ENCODE measurements around the gene PBX3. TPM values are rescaled to one million over a fixed set of nuclear protein-coding genes. Genes with fewer than 3 reads are reported as not detected.
A peak's percentile ranks its signal among the peaks of the same experiment; 100 is the strongest.

The PBX3 gene
- total RNA-seq, 1 donor from 2014 or later: 82.3 TPM

DNA sequence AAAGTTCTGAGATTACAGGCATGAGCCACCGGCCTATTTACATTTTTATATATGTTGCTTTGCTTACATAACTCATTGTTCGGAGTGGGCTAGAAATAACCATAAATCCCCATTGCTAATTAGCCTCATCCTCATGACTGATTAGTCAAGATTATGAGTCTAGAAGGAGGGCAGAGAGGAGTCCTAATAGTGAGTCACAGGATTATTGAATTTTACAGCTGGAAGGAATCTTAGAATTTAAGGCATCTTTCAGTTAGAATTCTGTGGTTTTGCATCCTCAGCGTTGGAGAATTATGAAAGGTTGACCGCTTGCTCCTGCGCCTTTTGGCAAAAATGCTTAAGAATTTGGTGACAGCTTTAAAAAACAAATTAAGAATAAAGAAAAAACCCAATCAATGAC is 2.6 kb upstream of the PBX3 start:
- Histone ChIP-seq H3K4me3 (no peak overlapping the region), H3K36me3 (no peaks in the 10 kb centered on the region), H3K9me3 (no peaks in the 10 kb centered on the region), H3K27me3 (no peaks in the 10 kb centered on the region), H3K4me1 (peaks cover 12% of the 10 kb centered on the region), H3K27ac (no peak overlapping the region)
- DNase-seq (ENCODE audit: extremely low spot score in 2 of 2): no peak
- intact Hi-C loops (cut with DNase I): loop anchor here (5.0 to 10.0 kb wide), 2 partner anchors 98 to 140 kb away; no protein-coding TSS in a partner anchor
- no peak for TF ChIP-seq POLR2AphosphoS5 (IDR thresholded peaks at IDR 0.05; ENCODE audit: insufficient read depth in 1 of 2, low read depth in 1 of 2)
- TF ChIP-seq, protein P1, sequence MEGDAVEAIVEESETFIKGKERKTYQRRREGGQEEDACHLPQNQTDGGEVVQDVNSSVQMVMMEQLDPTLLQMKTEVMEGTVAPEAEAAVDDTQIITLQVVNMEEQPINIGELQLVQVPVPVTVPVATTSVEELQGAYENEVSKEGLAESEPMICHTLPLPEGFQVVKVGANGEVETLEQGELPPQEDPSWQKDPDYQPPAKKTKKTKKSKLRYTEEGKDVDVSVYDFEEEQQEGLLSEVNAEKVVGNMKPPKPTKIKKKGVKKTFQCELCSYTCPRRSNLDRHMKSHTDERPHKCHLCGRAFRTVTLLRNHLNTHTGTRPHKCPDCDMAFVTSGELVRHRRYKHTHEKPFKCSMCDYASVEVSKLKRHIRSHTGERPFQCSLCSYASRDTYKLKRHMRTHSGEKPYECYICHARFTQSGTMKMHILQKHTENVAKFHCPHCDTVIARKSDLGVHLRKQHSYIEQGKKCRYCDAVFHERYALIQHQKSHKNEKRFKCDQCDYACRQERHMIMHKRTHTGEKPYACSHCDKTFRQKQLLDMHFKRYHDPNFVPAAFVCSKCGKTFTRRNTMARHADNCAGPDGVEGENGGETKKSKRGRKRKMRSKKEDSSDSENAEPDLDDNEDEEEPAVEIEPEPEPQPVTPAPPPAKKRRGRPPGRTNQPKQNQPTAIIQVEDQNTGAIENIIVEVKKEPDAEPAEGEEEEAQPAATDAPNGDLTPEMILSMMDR (IDR thresholded peaks at IDR 0.05): no peak
- TF ChIP-seq POLR2A (IDR thresholded peaks at IDR 0.05): no peak

DNA sequence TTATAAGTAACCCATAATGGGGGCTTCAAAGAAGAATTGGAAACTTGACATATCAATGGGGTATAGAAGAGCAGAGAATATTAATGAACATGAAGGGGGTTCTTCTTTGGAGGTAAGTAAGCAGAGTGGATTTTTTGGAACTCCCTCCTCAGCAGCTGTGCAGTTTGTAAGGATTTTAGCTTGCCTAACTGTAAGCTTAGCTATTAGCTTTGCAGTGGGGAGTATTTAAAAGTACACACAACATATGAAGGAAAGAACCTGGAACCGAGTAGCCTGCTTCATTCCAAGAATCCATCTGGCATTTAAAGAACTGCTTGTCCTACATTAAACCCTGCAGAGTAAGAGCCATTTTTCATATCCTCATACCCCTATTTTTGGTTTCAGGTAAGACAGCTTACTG is 2.2 kb upstream of the PBX3 start:
- intact Hi-C loops (cut with DNase I): loop anchor here (5.0 to 10.0 kb wide), 2 partner anchors 97 to 140 kb away; no protein-coding TSS in a partner anchor
- Histone ChIP-seq H3K9me3 (no peaks in the 10 kb centered on the region), H3K27ac (no peak overlapping the region), H3K27me3 (no peaks in the 10 kb centered on the region), H3K4me1 (peaks cover 12% of the 10 kb centered on the region), H3K36me3 (no peaks in the 10 kb centered on the region), H3K4me3 (no peak overlapping the region)
- no peak for DNase-seq (ENCODE audit: extremely low spot score in 2 of 2)
- no peak for TF ChIP-seq POLR2A (IDR thresholded peaks at IDR 0.05)
- TF ChIP-seq, protein P1 (IDR thresholded peaks at IDR 0.05): no peak
- no peak for TF ChIP-seq POLR2AphosphoS5 (IDR thresholded peaks at IDR 0.05; ENCODE audit: insufficient read depth in 1 of 2, low read depth in 1 of 2)

DNA sequence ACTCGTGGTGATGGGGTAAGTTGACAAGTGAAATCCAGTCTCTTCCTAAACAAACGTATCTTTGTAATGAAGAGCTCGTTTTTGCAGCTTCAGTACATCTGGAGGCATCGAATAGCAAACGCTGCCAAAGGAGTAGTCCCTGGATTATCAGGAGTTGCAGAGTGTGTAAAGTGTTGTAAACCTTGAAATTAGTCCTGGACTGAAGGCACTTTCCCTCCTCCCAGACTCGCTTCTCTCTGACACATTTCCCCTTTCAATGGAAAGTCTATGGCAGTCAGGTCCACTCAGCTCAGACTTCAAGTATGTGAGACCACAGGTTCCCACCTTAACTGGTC is 1.5 kb upstream of the PBX3 start:
- DNase-seq (ENCODE audit: extremely low spot score in 2 of 2): no peak
- intact Hi-C loops (cut with DNase I): loop anchor here (5.0 to 10.0 kb wide), 2 partner anchors 97 to 139 kb away; no protein-coding TSS in a partner anchor

DNA sequence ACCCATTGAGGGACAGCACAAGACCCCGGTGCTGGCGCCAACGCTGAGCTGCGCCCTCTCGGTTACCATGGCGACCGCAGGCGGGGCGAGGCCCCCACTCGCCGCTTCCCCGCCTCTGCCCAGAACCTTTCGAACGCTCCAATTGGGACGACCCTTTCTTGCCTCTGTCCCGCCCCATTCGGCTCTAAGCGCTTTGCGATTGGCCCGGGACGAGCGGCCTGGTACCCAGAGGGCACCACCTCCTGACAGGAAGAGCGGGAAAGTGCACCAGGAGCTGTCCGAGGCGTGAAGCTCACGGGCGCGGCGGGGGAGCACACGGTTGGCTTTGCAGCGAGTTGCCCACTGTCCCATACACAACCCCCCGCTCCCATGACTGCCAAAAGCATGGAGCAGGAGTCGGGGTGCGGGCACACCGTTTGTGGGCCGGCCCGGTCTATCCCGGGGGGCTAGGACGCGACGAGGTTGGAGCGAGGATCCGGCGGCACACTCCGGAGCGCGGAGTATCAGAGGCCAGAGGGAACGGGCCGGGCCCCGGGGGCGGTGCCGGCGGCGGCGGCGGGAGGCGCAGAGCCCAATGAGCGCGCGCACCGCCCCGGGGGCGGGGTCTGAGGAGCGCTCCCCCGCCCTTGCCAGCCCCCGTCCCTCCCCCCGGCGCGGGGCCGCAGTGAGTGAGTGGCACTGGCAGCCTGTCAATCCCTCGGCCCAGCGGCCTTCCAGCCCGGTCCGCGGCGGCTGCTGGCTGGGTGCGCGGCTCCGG is 978 bp upstream of the PBX3 start:
- TF ChIP-seq, protein P1 (IDR thresholded peaks at IDR 0.05): no peak
- TF ChIP-seq POLR2A (IDR thresholded peaks at IDR 0.05) (peak in 1 of 2 donors; percentile 65), POLR2AphosphoS5 (IDR thresholded peaks at IDR 0.05; ENCODE audit: insufficient read depth in 1 of 2, low read depth in 1 of 2) (peak in 1 of 2 donors; percentile 88)
- peak in 1 of 2 donors; percentile 97 for DNase-seq (ENCODE audit: extremely low spot score in 2 of 2)
- peaks cover 19% of the 10 kb centered on the region for H3K4me1 ChIP-seq
- peak overlapping the region; percentile 91 for H3K27ac ChIP-seq
- peak overlapping the region; percentile 70 to 76 for H3K4me3 ChIP-seq
- no peaks in the 10 kb centered on the region for H3K27me3 ChIP-seq
- intact Hi-C loops (cut with DNase I): loop anchor here (5.0 to 10.0 kb wide), 2 partner anchors 96 to 139 kb away; no protein-coding TSS in a partner anchor
- H3K36me3 ChIP-seq: no peaks in the 10 kb centered on the region
- H3K9me3 ChIP-seq: no peaks in the 10 kb centered on the region

More for the DNA sequence above, 1.5 kb upstream of the PBX3 start:
- no peaks in the 10 kb centered on the region for H3K27me3 ChIP-seq
- TF ChIP-seq, protein P1 (IDR thresholded peaks at IDR 0.05): no peak
- no peak for TF ChIP-seq POLR2A (IDR thresholded peaks at IDR 0.05)
- no peak for TF ChIP-seq POLR2AphosphoS5 (IDR thresholded peaks at IDR 0.05; ENCODE audit: insufficient read depth in 1 of 2, low read depth in 1 of 2)
- peak overlapping the region; percentile 70 to 76 for H3K4me3 ChIP-seq
- no peaks in the 10 kb centered on the region for H3K9me3 ChIP-seq
- peak overlapping the region; percentile 91 for H3K27ac ChIP-seq
- H3K4me1 ChIP-seq: peaks cover 13% of the 10 kb centered on the region
- H3K36me3 ChIP-seq: no peaks in the 10 kb centered on the region

DNA sequence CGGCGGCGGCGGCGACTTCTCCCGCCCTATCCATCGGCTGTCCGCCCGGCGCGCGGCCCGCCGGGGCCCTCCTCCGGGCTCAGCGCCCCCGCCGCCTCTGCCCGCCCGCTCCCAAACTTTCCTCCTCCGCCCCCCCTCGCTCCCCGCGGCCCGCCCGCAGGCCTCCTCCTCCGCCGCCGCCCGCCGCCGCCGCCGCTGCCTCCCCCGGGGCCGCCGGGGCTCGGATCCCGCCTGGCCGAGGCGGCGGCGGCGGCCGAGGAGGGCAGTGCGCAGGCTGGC is 460 bp upstream of the PBX3 start:
- TF ChIP-seq POLR2AphosphoS5 (IDR thresholded peaks at IDR 0.05; ENCODE audit: insufficient read depth in 1 of 2, low read depth in 1 of 2): no peak
- TF ChIP-seq, protein P1 (IDR thresholded peaks at IDR 0.05): no peak
- TF ChIP-seq POLR2A (IDR thresholded peaks at IDR 0.05): no peak
- no peaks in the 10 kb centered on the region for H3K27me3 ChIP-seq
- intact Hi-C loops (cut with DNase I): loop anchor here (5.0 to 10.0 kb wide), 2 partner anchors 96 to 138 kb away; no protein-coding TSS in a partner anchor
- DNase-seq (ENCODE audit: extremely low spot score in 2 of 2): no peak
- peak overlapping the region; percentile 70 to 76 for H3K4me3 ChIP-seq
- no peaks in the 10 kb centered on the region for H3K9me3 ChIP-seq
- peak overlapping the region; percentile 91 for H3K27ac ChIP-seq
- no peaks in the 10 kb centered on the region for H3K36me3 ChIP-seq
- peaks cover 24% of the 10 kb centered on the region for H3K4me1 ChIP-seq
